Measurements from ENCODE around the gene FGFR1OP2. TPM values are rescaled to one million over a fixed set of nuclear protein-coding genes. Genes with fewer than 3 reads are reported as not detected.

Gene FGFR1OP2
- total and polyA plus RNA-seq, 2 of the 8 experiments (the other 6 are each of a cell fraction or from before 2014, with no cell fraction given): 8.8 to 34.4 TPM

GRCh38 chr12:27008081-27008480, 69.8 kb downstream of the FGFR1OP2 start:
- peaks cover 0 to 2% of the 10 kb centered on the region in 2 experiments for H4K20me1 ChIP-seq (replicated peaks in 1 of 2; ENCODE audit: control insufficient read depth in 1 of 2, insufficient read depth in 2 of 2, low read length in 2 of 2)
- H3K79me2 ChIP-seq (ENCODE audit: control insufficient read depth in 1 of 2, insufficient read depth in 2 of 2, low read length in 2 of 2): peaks cover 0 to 82% of the 10 kb centered on the region in 2 experiments; a peak in 2 of 4 replicates
- no peak overlapping the region for H2BK120ac ChIP-seq (replicated peaks; ENCODE audit: low read depth, low read length)
- no peak overlapping the region for H3K27ac ChIP-seq (ENCODE audit: low read depth, low read length)
- H4K8ac ChIP-seq (ENCODE audit: extremely low read depth, insufficient read depth, low read length): no peak overlapping the region
- H3K27me3 ChIP-seq (replicated peaks in 1 of 4; ENCODE audit: control insufficient read depth in 3 of 4, extremely low read depth in 1 of 4, insufficient read depth in 3 of 4, low read length in 3 of 4): no peaks in the 10 kb centered on the region
- H3K23me2 ChIP-seq (ENCODE audit: low read depth, low read length): no peaks in the 10 kb centered on the region
- no peak for DNase-seq (ENCODE audit: low read depth in 1 of 2, low spot score in 2 of 2)
- no peak overlapping the region for H4K91ac ChIP-seq (replicated peaks; ENCODE audit: insufficient read length, low read length)
- H3K9ac ChIP-seq (replicated peaks in 1 of 4; ENCODE audit: extremely low read depth in 1 of 4, low read depth in 3 of 4, low read length in 3 of 4): no peak overlapping the region
- ChIA-PET CTCF (ENCODE audit: partially characterized antibody) (interaction anchor here (1.5 kb wide), 1 partner anchor 12 kb away, joined by 3 read pairs; no protein-coding TSS in a partner anchor), POLR2A (ENCODE audit: partially characterized antibody) (no interaction called here)
- H2BK12ac ChIP-seq (ENCODE audit: low read depth, low read length): no peak overlapping the region
- no peak overlapping the region for H4K5ac ChIP-seq (ENCODE audit: insufficient read length, low read depth, low read length)
- no peak overlapping the region for H3K4me3 ChIP-seq (ENCODE audit: extremely low read depth in 1 of 4, insufficient read depth in 2 of 4, low read depth in 3 of 4, low read length in 4 of 4)
- H3K23ac ChIP-seq (ENCODE audit: insufficient read length): no peak overlapping the region
- no peak overlapping the region for H2AK5ac ChIP-seq (ENCODE audit: low read depth, low read length)
- no peak overlapping the region for H3K4ac ChIP-seq (replicated peaks; ENCODE audit: insufficient read length, low read depth, low read length)
- no peak for TF ChIP-seq YY1 (IDR thresholded peaks at IDR 0.05; ENCODE audit: low read depth, low read length)
- no peak overlapping the region for H3K56ac ChIP-seq (replicated peaks; ENCODE audit: insufficient read length, low read depth, low read length)
- no peak overlapping the region for H3K14ac ChIP-seq (ENCODE audit: insufficient read length)
- no peak overlapping the region for H2BK20ac ChIP-seq (ENCODE audit: low read length)
- H2AFZ ChIP-seq (ENCODE audit: low read length): no peak overlapping the region
- H2BK5ac ChIP-seq (ENCODE audit: low read depth, low read length): no peak overlapping the region
- peaks cover 3 to 12% (median 4%) of the 10 kb centered on the region in 4 experiments; a peak in 5 of 7 replicates for H3K4me1 ChIP-seq (replicated peaks in 1 of 4; ENCODE audit: control insufficient read depth in 3 of 4, insufficient read depth in 4 of 4, low read length in 3 of 4)
- FAIRE-seq: no peak
- H3K79me1 ChIP-seq (ENCODE audit: low read depth, low read length): no peaks in the 10 kb centered on the region
- 90% methylated on average over 5 of the region's 5 CpGs; no CpG with 5 or more reads in 1 of the 2 experiments for WGBS, 2 experiments (ENCODE audit: extremely low coverage in 1 of 2, insufficient coverage in 1 of 2, insufficient read length in 1 of 2, insufficient replicate concordance in 2 of 2, low coverage in 1 of 2, low lambda C conversion rate in 2 of 2, missing lambda C conversion rate in 1 of 2)
- H3K9me3 ChIP-seq (ENCODE audit: insufficient read depth in 2 of 2, low read depth in 1 of 2, low read length in 1 of 2): no peaks in the 10 kb centered on the region
- H3K18ac ChIP-seq (ENCODE audit: extremely low read depth, low read length): no peak overlapping the region
- H3K4me2 ChIP-seq (ENCODE audit: insufficient read depth in 1 of 2, low read depth in 2 of 2, low read length in 2 of 2): no peak overlapping the region
- no peak overlapping the region for H2BK15ac ChIP-seq (ENCODE audit: low read length)
- no peaks in the 10 kb centered on the region; a peak in 1 of 8 replicates for H3K36me3 ChIP-seq (ENCODE audit: control insufficient read depth in 2 of 4, insufficient read depth in 4 of 4, low read length in 3 of 4)
